HepG2 (cell line): ENCODE measurements around the gene COMMD2.

Experiments
- GTF2F1 ChIP-seq: fragments of 150-350 bp; IDR thresholded peaks from 2 replicates; pipeline ENCODE4 v1.6.1; 2014; ENCODE audit warnings: low read length
- HNRNPL ChIP-seq: fragments of 200-400 bp; formaldehyde crosslinking; IDR thresholded peaks from 2 replicates; pipeline ENCODE4 v1.6.1; 2017; ENCODE audit warnings: mild to moderate bottlenecking, low read depth, low read length
- HOXA7 ChIP-seq: sonication (generic); formaldehyde crosslinking; IDR thresholded peaks from 2 replicates; pipeline ENCODE4 v1.8.1; 2022; ENCODE audit warnings: mild to moderate bottlenecking, missing genetic modification reagents, moderate library complexity
- ISL2 ChIP-seq: sonication (generic); formaldehyde crosslinking; IDR thresholded peaks from 2 replicates; pipeline ENCODE4 v1.5.0; 2020; ENCODE audit warnings: missing genetic modification reagents
- MBD4 ChIP-seq: IDR thresholded peaks from 2 replicates; pipeline ENCODE4 v1.6.1; 2012; ENCODE audit warnings: low read length, inconsistent platforms, borderline replicate concordance
- NONO ChIP-seq, 2 experiments: fragments of 450-650 bp in 1 of 2; sonication (generic) in 1 of 2; formaldehyde crosslinking in 1 of 2; IDR thresholded peaks in 1 of 2; conservative IDR thresholded peaks in 1 of 2; 2 replicates each; pipeline versions ENCODE4 v1.6.1 to v1.8.0; 2017 to 2022; ENCODE audit warnings: mild to moderate bottlenecking in 1 of 2, missing genetic modification reagents in 1 of 2, moderate library complexity in 1 of 2
- SRF ChIP-seq: IDR thresholded peaks from 2 replicates; pipeline ENCODE4 v1.6.1; 2011; ENCODE audit warnings: mild to moderate bottlenecking, low read depth, low read length, moderate library complexity
- ZFP62 ChIP-seq: sonication (generic); formaldehyde crosslinking; IDR thresholded peaks from 2 replicates; pipeline ENCODE4 v1.4.0; 2020; ENCODE audit warnings: missing genetic modification reagents
- TF ChIP-seq, protein P1 (sequence below), 2 experiments: IDR thresholded peaks; 2 replicates each; pipeline ENCODE4 v1.6.1; 2011 to 2012; ENCODE audit warnings: low read length in 2 of 2, borderline replicate concordance in 1 of 2, low read depth in 1 of 2, mild to moderate bottlenecking in 1 of 2, moderate library complexity in 1 of 2

DNA sequence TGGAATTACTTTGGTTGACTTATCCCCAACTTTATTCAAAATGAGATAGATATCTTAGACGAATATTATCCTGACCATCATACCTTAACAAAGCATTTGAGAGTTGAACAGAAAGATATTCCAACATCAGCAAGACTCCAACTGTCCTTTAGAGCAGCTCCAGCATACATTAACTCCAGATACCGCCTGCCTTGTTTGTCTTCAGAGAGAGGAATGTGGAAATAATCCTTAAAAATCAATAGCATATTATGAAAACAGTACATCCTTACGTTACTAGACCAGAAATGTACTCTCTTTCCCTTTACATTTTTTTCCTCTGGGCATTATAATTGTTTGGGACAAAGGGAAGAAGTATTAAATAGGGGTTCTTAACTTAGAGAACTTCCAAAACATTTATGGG is 38.4 kb upstream of the COMMD2 start:
- no peak for TF ChIP-seq ZFP62
- TF ChIP-seq ISL2: no peak
- TF ChIP-seq, protein P1, sequence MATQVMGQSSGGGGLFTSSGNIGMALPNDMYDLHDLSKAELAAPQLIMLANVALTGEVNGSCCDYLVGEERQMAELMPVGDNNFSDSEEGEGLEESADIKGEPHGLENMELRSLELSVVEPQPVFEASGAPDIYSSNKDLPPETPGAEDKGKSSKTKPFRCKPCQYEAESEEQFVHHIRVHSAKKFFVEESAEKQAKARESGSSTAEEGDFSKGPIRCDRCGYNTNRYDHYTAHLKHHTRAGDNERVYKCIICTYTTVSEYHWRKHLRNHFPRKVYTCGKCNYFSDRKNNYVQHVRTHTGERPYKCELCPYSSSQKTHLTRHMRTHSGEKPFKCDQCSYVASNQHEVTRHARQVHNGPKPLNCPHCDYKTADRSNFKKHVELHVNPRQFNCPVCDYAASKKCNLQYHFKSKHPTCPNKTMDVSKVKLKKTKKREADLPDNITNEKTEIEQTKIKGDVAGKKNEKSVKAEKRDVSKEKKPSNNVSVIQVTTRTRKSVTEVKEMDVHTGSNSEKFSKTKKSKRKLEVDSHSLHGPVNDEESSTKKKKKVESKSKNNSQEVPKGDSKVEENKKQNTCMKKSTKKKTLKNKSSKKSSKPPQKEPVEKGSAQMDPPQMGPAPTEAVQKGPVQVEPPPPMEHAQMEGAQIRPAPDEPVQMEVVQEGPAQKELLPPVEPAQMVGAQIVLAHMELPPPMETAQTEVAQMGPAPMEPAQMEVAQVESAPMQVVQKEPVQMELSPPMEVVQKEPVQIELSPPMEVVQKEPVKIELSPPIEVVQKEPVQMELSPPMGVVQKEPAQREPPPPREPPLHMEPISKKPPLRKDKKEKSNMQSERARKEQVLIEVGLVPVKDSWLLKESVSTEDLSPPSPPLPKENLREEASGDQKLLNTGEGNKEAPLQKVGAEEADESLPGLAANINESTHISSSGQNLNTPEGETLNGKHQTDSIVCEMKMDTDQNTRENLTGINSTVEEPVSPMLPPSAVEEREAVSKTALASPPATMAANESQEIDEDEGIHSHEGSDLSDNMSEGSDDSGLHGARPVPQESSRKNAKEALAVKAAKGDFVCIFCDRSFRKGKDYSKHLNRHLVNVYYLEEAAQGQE (IDR thresholded peaks at IDR 0.05; ENCODE audit: borderline replicate concordance in 1 of 2, low read depth in 1 of 2, low read length in 2 of 2): no peak
- no peak for TF ChIP-seq MBD4
- no peak for TF ChIP-seq HOXA7 (CRISPR knock-in tag)
- TF ChIP-seq GTF2F1: no peak
- no peak for TF ChIP-seq NONO (IDR thresholded peaks at IDR 0.05)
- TF ChIP-seq NONO (CRISPR knock-in tag; conservative IDR thresholded peaks at IDR 0.05): no peak
- no peak for TF ChIP-seq SRF
- no peak for TF ChIP-seq HNRNPL
